ENCODE measurements around the gene SLC4A1.

GRCh38 chr17:44272954-44273353, 5.0 kb upstream of the SLC4A1 start:
- no peak for TF ChIP-seq CTCF (IDR thresholded peaks at IDR 0.05)
- TF ChIP-seq POLR2A (IDR thresholded peaks at IDR 0.05), result no peak
